ENCODE results near the gene CFAP410. TPM values are rescaled to one million over a fixed set of nuclear protein-coding genes. Genes with fewer than 3 reads are reported as not detected.

CFAP410 gene
- total RNA-seq, 3 donors from 2014 or later (not counting 1 experiment from before 2014, with no cell fraction given) = 43.6 to 47.4 (median 46.7) TPM

DNA sequence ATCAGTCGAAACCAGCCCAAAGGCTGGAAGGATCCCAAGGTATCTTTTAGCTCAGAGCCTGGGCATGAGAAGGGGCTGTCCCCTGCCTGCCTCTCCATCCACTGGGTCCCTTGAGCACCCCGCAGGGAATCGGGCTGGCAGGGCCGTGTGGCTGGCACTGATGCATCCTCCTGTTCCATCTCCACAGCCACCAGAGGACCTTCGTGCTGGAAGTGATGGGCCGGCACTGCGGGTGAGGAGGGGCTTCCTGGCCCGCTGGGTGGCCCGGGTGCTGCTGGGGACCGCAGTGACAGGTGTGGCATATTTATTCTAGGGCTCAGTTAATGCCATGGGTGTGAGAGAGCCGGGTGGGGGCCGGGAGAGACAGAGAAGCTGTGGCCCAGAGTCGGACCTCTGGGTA, 25.7 kb downstream of the CFAP410 start:
- H3K27me3 ChIP-seq (ENCODE audit: control insufficient read depth, insufficient read depth, low read length) = no peaks in the 10 kb centered on the region
- no peak overlapping the region for H3K4me3 ChIP-seq (ENCODE audit: low read length)
- no peak overlapping the region for H3K27ac ChIP-seq (ENCODE audit: low read length)
- 95% methylated on average over 13 of the region's 13 CpGs for WGBS (ENCODE audit: insufficient coverage)
- H3K9me3 ChIP-seq (ENCODE audit: control insufficient read depth, insufficient read depth, low read length) = no peaks in the 10 kb centered on the region
- no peaks in the 10 kb centered on the region for H3K27me3 Mint-ChIP-seq (ENCODE audit: low read depth in 2 of 2)
- H3K4me1 ChIP-seq (ENCODE audit: control insufficient read depth, insufficient read depth, low read length) = no peaks in the 10 kb centered on the region
- H3K4me1 Mint-ChIP-seq = peaks cover 0 to 13% of the 10 kb centered on the region in 2 donors
- H3K27ac Mint-ChIP-seq = no peak overlapping the region
- no peaks in the 10 kb centered on the region for H3K36me3 Mint-ChIP-seq
- H3K36me3 ChIP-seq (ENCODE audit: control insufficient read depth, insufficient read depth, low read length) = peaks cover 46% of the 10 kb centered on the region
- TF ChIP-seq, protein P1, sequence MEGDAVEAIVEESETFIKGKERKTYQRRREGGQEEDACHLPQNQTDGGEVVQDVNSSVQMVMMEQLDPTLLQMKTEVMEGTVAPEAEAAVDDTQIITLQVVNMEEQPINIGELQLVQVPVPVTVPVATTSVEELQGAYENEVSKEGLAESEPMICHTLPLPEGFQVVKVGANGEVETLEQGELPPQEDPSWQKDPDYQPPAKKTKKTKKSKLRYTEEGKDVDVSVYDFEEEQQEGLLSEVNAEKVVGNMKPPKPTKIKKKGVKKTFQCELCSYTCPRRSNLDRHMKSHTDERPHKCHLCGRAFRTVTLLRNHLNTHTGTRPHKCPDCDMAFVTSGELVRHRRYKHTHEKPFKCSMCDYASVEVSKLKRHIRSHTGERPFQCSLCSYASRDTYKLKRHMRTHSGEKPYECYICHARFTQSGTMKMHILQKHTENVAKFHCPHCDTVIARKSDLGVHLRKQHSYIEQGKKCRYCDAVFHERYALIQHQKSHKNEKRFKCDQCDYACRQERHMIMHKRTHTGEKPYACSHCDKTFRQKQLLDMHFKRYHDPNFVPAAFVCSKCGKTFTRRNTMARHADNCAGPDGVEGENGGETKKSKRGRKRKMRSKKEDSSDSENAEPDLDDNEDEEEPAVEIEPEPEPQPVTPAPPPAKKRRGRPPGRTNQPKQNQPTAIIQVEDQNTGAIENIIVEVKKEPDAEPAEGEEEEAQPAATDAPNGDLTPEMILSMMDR (IDR thresholded peaks at IDR 0.05) = no peak
- H3K4me3 Mint-ChIP-seq = no peak overlapping the region
- ATAC-seq (no peak), DNase-seq (no peak)
- H3K9me3 Mint-ChIP-seq = no peaks in the 10 kb centered on the region
- intact Hi-C loops (cut with micrococcal nuclease) = no loop called here

DNA sequence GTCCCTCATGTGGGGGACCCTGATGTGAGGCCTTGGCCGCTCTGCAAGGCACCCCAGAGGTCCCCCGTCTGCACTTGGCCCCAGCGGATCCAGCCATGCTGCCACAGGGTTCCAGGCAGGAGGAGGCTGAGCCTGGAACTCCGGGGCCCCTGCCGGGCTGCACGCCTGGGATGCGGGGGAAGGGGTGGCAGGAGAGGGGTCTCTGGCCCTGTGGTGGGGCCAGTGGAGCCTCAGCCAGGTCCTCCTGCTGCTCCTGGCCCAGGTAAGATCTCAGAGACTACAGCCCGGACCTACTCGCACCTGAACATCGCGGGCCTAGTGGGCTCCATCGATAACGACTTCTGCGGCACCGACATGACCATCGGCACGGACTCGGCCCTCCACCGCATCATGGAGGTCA, 26.5 kb downstream of the CFAP410 start:
- ATAC-seq = no peak
- Histone ChIP-seq H3K4me1 (ENCODE audit: control insufficient read depth, insufficient read depth, low read length) (no peaks in the 10 kb centered on the region), H3K36me3 (ENCODE audit: control insufficient read depth, insufficient read depth, low read length) (peaks cover 46% of the 10 kb centered on the region), H3K9me3 (ENCODE audit: control insufficient read depth, insufficient read depth, low read length) (no peaks in the 10 kb centered on the region), H3K27me3 (ENCODE audit: control insufficient read depth, insufficient read depth, low read length) (no peaks in the 10 kb centered on the region), H3K27ac (ENCODE audit: low read length) (no peak overlapping the region), H3K4me3 (ENCODE audit: low read length) (no peak overlapping the region)
- intact Hi-C loops (cut with micrococcal nuclease) = no loop called here
- TF ChIP-seq, protein P1 (IDR thresholded peaks at IDR 0.05) = no peak
- Mint-ChIP-seq H3K27me3 (ENCODE audit: low read depth in 2 of 2) (no peaks in the 10 kb centered on the region), H3K4me3 (no peak overlapping the region), H3K36me3 (no peaks in the 10 kb centered on the region), H3K9me3 (no peaks in the 10 kb centered on the region), H3K4me1 (peaks cover 0 to 17% of the 10 kb centered on the region in 2 donors), H3K27ac (no peak overlapping the region)
- 98% methylated on average over 19 of the region's 19 CpGs for WGBS (ENCODE audit: insufficient coverage)
- DNase-seq = no peak

DNA sequence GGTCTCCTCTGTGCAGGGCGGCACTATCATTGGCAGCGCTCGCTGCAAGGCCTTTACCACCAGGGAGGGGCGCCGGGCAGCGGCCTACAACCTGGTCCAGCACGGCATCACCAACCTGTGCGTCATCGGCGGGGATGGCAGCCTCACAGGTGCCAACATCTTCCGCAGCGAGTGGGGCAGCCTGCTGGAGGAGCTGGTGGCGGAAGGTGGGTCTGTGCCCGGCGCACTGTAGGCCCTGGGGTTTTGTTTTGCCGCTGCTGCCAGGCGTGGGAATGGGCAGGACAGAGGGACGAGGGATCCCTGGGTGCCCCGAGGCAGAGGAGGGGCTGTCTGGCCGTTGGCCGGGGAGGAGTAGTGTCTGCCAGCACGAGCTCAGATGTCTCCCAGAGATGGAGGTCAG, 27.1 kb downstream of the CFAP410 start:
- no peaks in the 10 kb centered on the region for H3K9me3 Mint-ChIP-seq
- intact Hi-C loops (cut with micrococcal nuclease) = no loop called here
- no peak for ATAC-seq

More for the DNA sequence above, 27.1 kb downstream of the CFAP410 start:
- Mint-ChIP-seq H3K36me3 (no peaks in the 10 kb centered on the region), H3K27ac (no peak overlapping the region), H3K4me1 (peaks cover 0 to 23% of the 10 kb centered on the region in 2 donors), H3K27me3 (ENCODE audit: low read depth in 2 of 2) (no peaks in the 10 kb centered on the region), H3K4me3 (no peak overlapping the region)
- H3K4me3 ChIP-seq (ENCODE audit: low read length) = no peak overlapping the region
- no peak for DNase-seq
- 97% methylated on average over 22 of the region's 22 CpGs for WGBS (ENCODE audit: insufficient coverage)
- H3K27me3 ChIP-seq (ENCODE audit: control insufficient read depth, insufficient read depth, low read length) = no peaks in the 10 kb centered on the region
- H3K36me3 ChIP-seq (ENCODE audit: control insufficient read depth, insufficient read depth, low read length) = peaks cover 42% of the 10 kb centered on the region
- no peaks in the 10 kb centered on the region for H3K9me3 ChIP-seq (ENCODE audit: control insufficient read depth, insufficient read depth, low read length)
- TF ChIP-seq, protein P1 (IDR thresholded peaks at IDR 0.05) = no peak
- no peak overlapping the region for H3K27ac ChIP-seq (ENCODE audit: low read length)
- no peaks in the 10 kb centered on the region for H3K4me1 ChIP-seq (ENCODE audit: control insufficient read depth, insufficient read depth, low read length)
